Measurements from ENCODE around the gene LDAH.

Gene LDAH

DNA sequence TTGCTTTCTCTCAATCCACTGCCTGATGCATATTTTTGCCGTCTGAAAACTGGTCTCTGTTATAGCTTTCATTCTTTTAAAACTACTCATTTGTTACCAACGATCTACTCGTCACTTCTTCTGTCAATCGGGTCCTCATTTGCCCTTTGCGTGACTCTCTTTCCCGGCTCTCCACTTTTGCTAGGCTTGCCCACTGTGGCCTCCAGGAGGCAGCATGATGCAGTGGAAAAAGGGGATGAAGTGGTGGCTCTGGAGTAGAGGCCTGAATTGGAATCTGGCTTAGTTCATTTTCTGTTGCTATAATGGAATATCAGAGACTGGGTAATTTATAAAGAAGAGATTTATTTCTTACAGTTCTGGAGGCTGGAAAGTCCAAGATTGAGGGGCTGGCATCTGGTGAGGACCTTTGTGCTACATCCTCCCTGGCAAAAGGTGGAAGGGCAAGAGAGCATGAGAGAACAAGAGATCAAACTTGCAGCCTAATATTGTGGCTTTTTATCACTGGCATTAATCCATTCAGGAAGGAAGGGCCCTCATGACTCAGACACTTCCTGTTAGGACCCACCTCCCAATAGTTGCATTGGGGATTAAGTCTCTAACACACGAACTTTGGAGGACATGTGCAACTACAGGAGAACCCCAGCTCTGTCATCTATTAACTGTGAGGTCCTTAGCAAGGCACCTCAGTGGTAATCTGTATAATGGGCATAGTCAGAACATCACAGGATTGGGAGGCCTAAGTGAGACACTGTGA, 140.6 kb downstream of the LDAH start:
- in situ Hi-C loops (cut with HindIII; ENCODE audit: low pct_unique_long_range_greater_than_20kb, low sequenced_read_pairs) = no loop called here
- no peak for TF ChIP-seq JUND (IDR thresholded peaks at IDR 0.05; ENCODE audit: low read depth)
- peak in 1 of 2 experiments; percentile 10 for DNase-seq (ENCODE audit: low read depth in 1 of 2, low spot score in 1 of 2)

GRCh38 chr2:20680744-20681375, 142.0 kb downstream of the LDAH start:
- in situ Hi-C loops (cut with HindIII; ENCODE audit: low pct_unique_long_range_greater_than_20kb, low sequenced_read_pairs) = no loop called here
- no peak for DNase-seq (ENCODE audit: low read depth in 1 of 2, low spot score in 1 of 2)
- no peak for TF ChIP-seq JUND (IDR thresholded peaks at IDR 0.05; ENCODE audit: low read depth)

DNA sequence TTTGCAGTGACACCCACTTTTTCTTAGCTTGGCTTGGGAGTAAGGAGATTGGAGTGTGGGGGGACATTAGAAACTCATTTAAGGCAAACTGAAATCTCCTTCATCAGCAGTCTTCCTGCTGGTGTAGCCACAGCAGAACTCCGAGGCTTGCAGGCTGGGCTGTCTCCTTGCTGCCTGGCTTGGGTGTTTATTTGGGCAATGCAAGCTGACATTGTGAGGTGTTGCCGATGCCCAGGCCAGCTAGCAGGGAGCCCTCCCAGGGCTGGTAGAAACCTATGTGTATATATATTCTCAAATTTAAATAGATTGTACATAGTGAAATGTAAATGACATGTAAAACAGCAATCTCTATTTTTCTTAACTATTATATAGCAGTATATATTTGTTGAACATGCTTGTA, 144.1 kb downstream of the LDAH start:
- no peak for TF ChIP-seq JUND (IDR thresholded peaks at IDR 0.05; ENCODE audit: low read depth)
- in situ Hi-C loops (cut with HindIII; ENCODE audit: low pct_unique_long_range_greater_than_20kb, low sequenced_read_pairs) = no loop called here
- no peak for DNase-seq (ENCODE audit: low read depth in 1 of 2, low spot score in 1 of 2)

GRCh38 chr2:20678086-20678395, 144.9 kb downstream of the LDAH start:
- in situ Hi-C loops (cut with HindIII; ENCODE audit: low pct_unique_long_range_greater_than_20kb, low sequenced_read_pairs) = no loop called here
- no peak for DNase-seq (ENCODE audit: low read depth in 1 of 2, low spot score in 1 of 2)
- TF ChIP-seq JUND (IDR thresholded peaks at IDR 0.05; ENCODE audit: low read depth) = no peak

- TF ChIP-seq JUND (IDR thresholded peaks at IDR 0.05; ENCODE audit: low read depth) = no peak
- peak in 1 of 2 experiments; percentile 79 for DNase-seq (ENCODE audit: low read depth in 1 of 2, low spot score in 1 of 2)
- in situ Hi-C loops (cut with HindIII; ENCODE audit: low pct_unique_long_range_greater_than_20kb, low sequenced_read_pairs) = no loop called here
Observed at GRCh38 chr2:20677301-20678085, 145.4 kb downstream of the LDAH start.

DNA sequence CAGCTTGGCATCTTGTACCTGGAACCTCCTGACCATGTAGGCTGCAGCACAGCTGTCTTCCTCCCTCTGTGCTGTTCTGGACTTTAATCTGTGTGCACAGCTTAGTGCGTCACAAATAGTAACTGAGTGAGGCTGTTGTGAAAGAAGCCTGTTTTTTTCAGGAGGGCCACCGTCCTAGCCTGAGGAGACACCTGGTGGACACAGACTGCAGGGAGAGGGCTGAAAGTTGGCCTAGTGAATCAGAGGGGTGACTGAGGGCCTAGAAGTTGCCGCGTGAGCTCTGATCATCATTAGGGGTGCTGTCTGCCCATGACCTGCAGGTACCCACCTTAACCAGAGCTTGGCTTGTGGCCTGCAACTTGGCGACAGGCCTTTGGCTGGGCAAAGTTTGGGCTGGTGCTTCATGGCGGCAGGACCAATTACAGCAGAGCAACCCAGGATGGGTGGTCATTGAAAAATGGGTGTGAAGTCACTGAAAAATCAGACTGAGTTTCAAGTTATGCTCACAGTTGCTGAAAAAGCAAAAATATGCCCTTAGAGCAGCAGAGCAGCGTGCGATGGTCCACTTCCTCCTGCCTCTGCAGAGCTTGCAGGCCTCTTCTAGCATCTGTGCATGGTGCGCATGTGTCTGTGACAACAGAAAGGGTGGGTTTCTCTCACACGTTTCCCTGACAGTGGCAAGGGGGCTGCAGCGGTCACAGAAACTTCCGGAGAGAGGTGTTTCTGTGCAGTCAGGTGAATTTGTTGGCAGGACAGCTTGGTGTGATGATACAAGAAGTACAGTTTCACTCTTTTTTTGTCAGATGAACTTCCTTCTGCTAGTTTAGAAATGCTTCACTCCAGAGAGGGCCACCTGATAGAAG, 146.3 kb downstream of the LDAH start:
- TF ChIP-seq JUND (IDR thresholded peaks at IDR 0.05; ENCODE audit: low read depth) = no peak
- peak in 1 of 2 experiments; percentile 20 for DNase-seq (ENCODE audit: low read depth in 1 of 2, low spot score in 1 of 2)

DNA sequence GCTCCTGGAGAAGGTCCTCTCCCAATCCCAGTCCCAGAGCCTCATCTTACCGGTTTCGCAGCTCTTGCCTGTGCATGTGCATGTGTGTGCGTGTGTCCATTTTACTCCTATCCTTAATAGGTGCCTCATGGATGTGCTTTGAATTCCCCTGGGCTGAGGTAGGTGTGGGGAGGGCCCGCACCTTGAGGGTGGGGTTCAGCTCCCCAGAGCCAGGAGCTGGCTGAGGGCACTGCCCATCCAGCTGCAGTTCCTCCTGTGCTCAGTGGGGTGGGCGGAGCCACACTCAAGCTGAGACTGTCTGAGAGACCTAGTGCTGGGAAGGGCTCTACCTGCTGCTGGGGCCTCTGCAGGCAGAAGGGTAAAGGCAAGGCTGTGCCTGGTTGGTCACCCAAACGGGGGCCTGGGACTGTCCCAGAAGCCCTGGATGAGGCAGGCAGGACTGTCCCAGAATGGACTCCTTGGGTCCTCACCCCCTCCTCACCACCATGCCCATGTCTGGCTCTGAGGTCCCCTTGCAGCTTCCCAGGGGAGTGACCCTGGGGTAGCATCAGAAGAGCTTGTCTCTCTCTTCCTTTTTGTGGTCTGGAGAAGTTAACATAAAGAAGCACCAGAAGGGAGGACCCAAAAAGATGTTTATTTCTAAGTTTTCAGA, 147.1 kb downstream of the LDAH start:
- DNase-seq (ENCODE audit: low read depth in 1 of 2, low spot score in 1 of 2) = peak in 1 of 2 experiments; percentile 54

More for the DNA sequence above, 146.3 kb downstream of the LDAH start:
- in situ Hi-C loops (cut with HindIII; ENCODE audit: low pct_unique_long_range_greater_than_20kb, low sequenced_read_pairs) = no loop called here

GRCh38 chr2:20674974-20675679, 147.8 kb downstream of the LDAH start:
- in situ Hi-C loops (cut with HindIII; ENCODE audit: low pct_unique_long_range_greater_than_20kb, low sequenced_read_pairs) = no loop called here
- no peak for DNase-seq (ENCODE audit: low read depth in 1 of 2, low spot score in 1 of 2)
- TF ChIP-seq JUND (IDR thresholded peaks at IDR 0.05; ENCODE audit: low read depth) = no peak

More for the DNA sequence above, 147.1 kb downstream of the LDAH start:
- no peak for TF ChIP-seq JUND (IDR thresholded peaks at IDR 0.05; ENCODE audit: low read depth)
- in situ Hi-C loops (cut with HindIII; ENCODE audit: low pct_unique_long_range_greater_than_20kb, low sequenced_read_pairs) = no loop called here

DNA sequence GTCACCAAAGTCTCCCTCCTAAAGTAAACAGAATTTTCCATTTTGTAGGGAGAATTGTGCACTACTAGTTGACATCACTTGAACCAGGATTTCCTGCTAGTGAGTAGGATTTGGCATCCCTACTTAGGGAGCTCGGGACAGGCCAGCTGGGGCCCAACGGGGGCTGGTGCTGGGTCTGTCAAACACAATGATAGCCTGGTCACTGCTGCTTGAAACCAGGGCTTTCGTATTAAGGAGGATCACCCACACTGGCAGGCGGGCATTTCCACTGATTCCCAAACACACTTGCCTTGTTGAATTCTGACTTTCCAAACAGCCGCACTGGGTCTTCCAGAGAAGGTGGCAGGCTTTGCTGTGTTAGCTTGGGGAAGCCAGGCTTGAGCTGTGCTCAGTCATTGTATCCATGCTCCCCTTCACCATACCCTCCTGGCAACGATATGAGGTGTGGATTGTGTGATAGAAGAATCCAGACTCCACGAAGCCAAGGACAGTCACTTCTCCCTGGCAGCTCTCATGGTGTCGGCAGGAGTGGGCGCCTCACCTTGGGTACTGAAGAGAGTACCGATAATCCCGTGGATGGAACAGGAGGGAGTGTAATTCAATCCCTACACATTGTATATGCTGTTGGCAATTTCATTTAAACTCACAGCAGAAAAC, 148.5 kb downstream of the LDAH start:
- in situ Hi-C loops (cut with HindIII; ENCODE audit: low pct_unique_long_range_greater_than_20kb, low sequenced_read_pairs) = no loop called here
- TF ChIP-seq JUND (IDR thresholded peaks at IDR 0.05; ENCODE audit: low read depth) = no peak
- DNase-seq (ENCODE audit: low read depth in 1 of 2, low spot score in 1 of 2) = no peak

DNA sequence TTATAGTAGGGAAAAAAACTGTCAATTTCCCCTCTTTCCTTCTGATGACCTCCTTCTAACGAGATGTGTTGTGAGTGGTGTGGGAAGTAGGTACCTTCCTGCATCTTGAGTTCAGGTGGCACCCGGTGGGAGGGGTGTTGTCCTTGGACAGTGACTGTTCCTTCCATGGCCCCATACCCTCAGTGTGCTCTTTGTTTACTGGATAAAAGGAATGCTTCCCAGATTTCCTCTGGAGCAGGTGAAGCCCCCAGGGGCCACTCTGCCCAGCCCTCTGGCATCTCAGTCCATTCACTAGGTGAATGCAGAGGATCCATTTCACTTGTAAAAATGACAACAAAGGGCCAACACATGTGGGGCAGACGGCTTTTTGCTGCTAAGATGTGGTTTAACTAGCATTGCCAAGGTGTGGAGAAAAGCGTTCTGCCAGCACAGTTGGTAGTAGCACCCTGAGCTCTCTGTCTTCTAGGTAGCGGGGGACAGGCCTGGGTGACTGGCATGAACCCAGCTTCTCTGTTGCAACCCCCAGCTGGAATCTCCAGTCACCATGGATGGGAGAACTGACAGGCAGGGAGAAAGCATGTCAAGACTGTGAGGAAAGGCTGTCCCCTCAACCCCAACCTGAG, 149.1 kb downstream of the LDAH start:
- DNase-seq (ENCODE audit: low read depth in 1 of 2, low spot score in 1 of 2) = no peak
- no peak for TF ChIP-seq JUND (IDR thresholded peaks at IDR 0.05; ENCODE audit: low read depth)
- in situ Hi-C loops (cut with HindIII; ENCODE audit: low pct_unique_long_range_greater_than_20kb, low sequenced_read_pairs) = no loop called here
